HepG2 (cell line): ENCODE results near the gene FAM53B. TPM values are rescaled to one million over a fixed set of nuclear protein-coding genes. Genes with fewer than 3 reads are reported as not detected.

Source experiments
- ATAC-seq: fragments of 200-7000 bp; cut with Tn5 transposase; 3 replicates; pipeline ENCODE4 v1.9.1; 2020; ENCODE audit warnings: mild to moderate bottlenecking, moderate library complexity
- BruUV-seq: library from RNA; stranded (reverse); fragments of 400-500 nt; replicated peaks from 2 replicates; lab custom pipeline; 2021; lab: Mats Ljungman, UMichigan
- CTCF ChIA-PET: fragments of 300-600 bp; formaldehyde crosslinking; extraction: SDS; loops from one replicate; lab custom pipeline; 2021; ENCODE audit warnings: low total read pairs, inconsistent platforms, low intra/inter-chr PET ratio; lab: Yijun Ruan, JAX
- POLR2A ChIA-PET: fragments of 350-600 bp; sonication (Branson Sonifier 250); formaldehyde crosslinking; loops from one replicate; lab custom pipeline; 2020; ENCODE audit warnings: antibody characterized with exemption, inconsistent platforms; lab: Yijun Ruan, JAX
- DNase-seq: peaks from one replicate; pipeline ENCODE4 v3.0.0-alpha.2; 2015; ENCODE audit warnings: low spot score
- FAIRE-seq: peaks from 3 replicates; lab custom pipeline; 2011; peaks lifted over from hg19 to GRCh38; lab: Jason Lieb, UNC
- H2AFZ ChIP-seq: one replicate; pipeline ENCODE4 v1.6.1; 2011; ENCODE audit warnings: low read length, inconsistent platforms
- H3K27ac ChIP-seq: fragments of 300-600 bp; 3 replicates; pipeline ENCODE4 v1.8.0; 2011; ENCODE audit warnings: mixed run types, mild to moderate bottlenecking, mixed read lengths, low read length, inconsistent platforms; ENCODE audit not compliant: insufficient read depth; ENCODE audit errors: extremely low read length
- H3K27me3 ChIP-seq, 2 experiments: fragments of 200-600 bp in 1 of 2; 2 replicates in 1 of 2; 3 replicates in 1 of 2; pipeline versions ENCODE4 v1.6.0 to v1.8.0; 2011; ENCODE audit warnings: low read length in 2 of 2, mild to moderate bottlenecking in 2 of 2, moderate library complexity in 2 of 2, inconsistent platforms in 1 of 2; ENCODE audit not compliant: insufficient read depth in 2 of 2, control insufficient read depth in 1 of 2
- H3K36me3 ChIP-seq, 2 experiments: fragments of 200-600 bp in 1 of 2; replicated peaks in 1 of 2; 2 replicates in 1 of 2; 3 replicates in 1 of 2; pipeline versions ENCODE4 v1.5.1 to v1.8.0; 2011; ENCODE audit warnings: low read length in 2 of 2, inconsistent platforms in 1 of 2; ENCODE audit not compliant: insufficient read depth in 2 of 2, control insufficient read depth in 1 of 2
- H3K4me1 ChIP-seq: 2 replicates; pipeline ENCODE4 v1.5.1; 2012; ENCODE audit warnings: low read length, inconsistent platforms; ENCODE audit not compliant: insufficient read depth
- H3K4me2 ChIP-seq: 2 replicates; pipeline ENCODE4 v1.6.0; 2011; ENCODE audit warnings: low read depth, low read length, inconsistent platforms
- H3K4me3 ChIP-seq, 3 experiments: fragments of 200-600 bp in 1 of 3; sonication (generic), shearing (Covaris generic) in 1 of 3; replicated peaks in 1 of 3; 2 replicates each; pipeline ENCODE4 v1.5.1; 2011 to 2016; ENCODE audit warnings: low read length in 3 of 3, inconsistent platforms in 2 of 3, low read depth in 2 of 3, mild to moderate bottlenecking in 2 of 3, control low read depth in 1 of 3, mixed read lengths in 1 of 3; ENCODE audit not compliant: insufficient read depth in 1 of 3
- H3K79me2 ChIP-seq: one replicate; pipeline ENCODE4 v1.6.1; 2011; ENCODE audit warnings: low read length, inconsistent platforms; ENCODE audit not compliant: insufficient read depth
- H3K9ac ChIP-seq: 2 replicates; pipeline ENCODE4 v1.6.0; 2011; ENCODE audit warnings: mild to moderate bottlenecking, low read depth, low read length, inconsistent platforms; ENCODE audit not compliant: insufficient read depth
- H3K9me3 ChIP-seq: 2 replicates; pipeline ENCODE4 v1.5.1; 2012; ENCODE audit warnings: mild to moderate bottlenecking, low read length
- H4K20me1 ChIP-seq: 2 replicates; pipeline ENCODE4 v1.6.0; 2011; ENCODE audit warnings: inconsistent platforms, mild to moderate bottlenecking, low read length, moderate library complexity; ENCODE audit not compliant: insufficient read depth
- AHR ChIP-seq: IDR thresholded peaks from 2 replicates; pipeline ENCODE4 v1.6.1; 2018; ENCODE audit warnings: missing genetic modification reagents, missing compliant biosample characterization
- ASH2L ChIP-seq: fragments of 300-600, 200-600 bp; sonication (generic); IDR thresholded peaks from 2 replicates; pipeline ENCODE4 v1.7.0; 2017; ENCODE audit warnings: low read depth, mild to moderate bottlenecking, moderate library complexity, mixed read lengths, low read length; ENCODE audit not compliant: insufficient read length
- CERS6 ChIP-seq: sonication (generic); formaldehyde crosslinking; IDR thresholded peaks from 2 replicates; pipeline ENCODE4 v1.5.0; 2020; ENCODE audit warnings: missing genetic modification reagents
- HMGA1 ChIP-seq: sonication (generic); formaldehyde crosslinking; conservative IDR thresholded peaks from 2 replicates; pipeline ENCODE4 v1.4.0; 2020; ENCODE audit warnings: missing genetic modification reagents
- NCOA5 ChIP-seq: sonication (generic); formaldehyde crosslinking; IDR thresholded peaks from 2 replicates; pipeline ENCODE4 v1.4.0; 2020; ENCODE audit warnings: missing genetic modification reagents
- PPARG ChIP-seq: conservative IDR thresholded peaks from 2 replicates; pipeline ENCODE4 v1.6.1; 2016; ENCODE audit warnings: missing biosample characterization, missing genetic modification reagents
- REPIN1 ChIP-seq: sonication (generic); formaldehyde crosslinking; IDR thresholded peaks from 2 replicates; pipeline ENCODE4 v1.8.0; 2022; ENCODE audit warnings: missing genetic modification reagents, low read depth, mild to moderate bottlenecking, borderline replicate concordance
- SP5 ChIP-seq: IDR thresholded peaks from 2 replicates; pipeline ENCODE4 v1.6.1; 2016; ENCODE audit warnings: low read depth, borderline replicate concordance
- ZNF251 ChIP-seq: sonication (generic); formaldehyde crosslinking; IDR thresholded peaks from 2 replicates; pipeline ENCODE4 v1.9.0; 2021; ENCODE audit warnings: mild to moderate bottlenecking, missing genetic modification reagents
- ZNF253 ChIP-seq: sonication (generic); formaldehyde crosslinking; IDR thresholded peaks from 2 replicates; pipeline ENCODE4 v1.8.0; 2022; ENCODE audit warnings: mild to moderate bottlenecking, missing genetic modification reagents, borderline replicate concordance
- ZNF382 ChIP-seq: sonication (generic); formaldehyde crosslinking; IDR thresholded peaks from 2 replicates; pipeline ENCODE4 v1.5.0; 2020; ENCODE audit warnings: missing genetic modification reagents, mild to moderate bottlenecking, borderline replicate concordance
- ZNF550 ChIP-seq: sonication (generic); formaldehyde crosslinking; IDR thresholded peaks from 2 replicates; pipeline ENCODE4 v1.4.0; 2020; ENCODE audit warnings: mild to moderate bottlenecking, missing genetic modification reagents, borderline replicate concordance
- ZNF749 ChIP-seq: sonication (generic); formaldehyde crosslinking; IDR thresholded peaks from 2 replicates; pipeline ENCODE4 v1.8.0; 2022; ENCODE audit warnings: mild to moderate bottlenecking, missing genetic modification reagents, moderate library complexity, borderline replicate concordance
- ZNF766 ChIP-seq: sonication (generic); formaldehyde crosslinking; IDR thresholded peaks from 2 replicates; pipeline ENCODE4 v1.5.0; 2020; ENCODE audit warnings: missing genetic modification reagents, borderline replicate concordance
- WGBS: methylation state at CpG from one replicate; pipeline ENCODE4 v1.1.6; 2017; ENCODE audit warnings: low lambda C conversion rate; 5-methylcytosine and 5-hydroxymethylcytosine counted together
- in situ Hi-C: cut with HindIII; loops from 2 replicates; pipeline ENCODE4 v1.10.0; 2017; ENCODE audit warnings: low pct_unique_long_range_greater_than_20kb; ENCODE audit not compliant: extremely low pct_ligation_motif_present
- intact Hi-C: fragments of 100-400 bp; cut with micrococcal nuclease; formaldehyde crosslinking; loops from one replicate; pipeline ENCODE4 v1.10.0; 2022; ENCODE audit not compliant: unreplicated experiment
- polyA plus RNA-seq, 8 experiments: library from polyadenylated mRNA; depleted of rRNA in 3 of 8; stranded (reverse) in 7 of 8; unstranded in 1 of 8; fragments of >200 nt; fragmentation: Illumina TruSeq in 4 of 8; extraction: Trizol in 4 of 8; gene quantifications; 2 replicates each; pipeline versions ENCODE4 v1.2.1 to v1.2.3, GENCODE V29; 2011 to 2016; ENCODE audit warnings: low read depth in 4 of 8, missing spikeins in 1 of 8, mixed read lengths in 1 of 8; ENCODE audit not compliant: insufficient read depth in 1 of 8
- total RNA-seq, 5 experiments: library from RNA; depleted of rRNA; stranded (reverse); fragments of >200 nt; fragmentation: Illumina TruSeq; extraction: Trizol; gene quantifications; 2 replicates each; pipeline ENCODE4 v1.2.3, GENCODE V29; 2016; ENCODE audit warnings: low read depth in 1 of 5

FAM53B gene
- total and polyA plus RNA-seq, 2 of the 13 experiments (the other 11 are each of a cell fraction or from before 2014, with no cell fraction given) = 6.4 to 19.3 TPM

- no peak for DNase-seq
- Histone ChIP-seq H3K79me2 (peaks cover 42% of the 10 kb centered on the region), H2AFZ (no peak overlapping the region), H3K9me3 (no peaks in the 10 kb centered on the region), H3K4me2 (no peak overlapping the region), H3K4me3 (no peak overlapping the region), H3K4me1 (peaks cover 66% of the 10 kb centered on the region), H3K36me3 (no peaks in the 10 kb centered on the region), H3K9ac (no peak overlapping the region), H3K27ac (no peak overlapping the region), H3K27me3 (no peaks in the 10 kb centered on the region), H4K20me1 (no peaks in the 10 kb centered on the region)
- BruUV-seq = no TSS peak
- intact Hi-C loops = no loop called here
- 94% methylated on average over 8 of the region's 12 CpGs for WGBS
- TF ChIP-seq ZNF382 (CRISPR knock-in tag) (no peak), CERS6 (no peak), HMGA1 (CRISPR knock-in tag) (no peak), ZNF749 (CRISPR knock-in tag) (no peak), SP5 (CRISPR knock-in tag) (no peak), ZNF251 (CRISPR knock-in tag) (no peak), ZNF253 (CRISPR knock-in tag) (no peak), AHR (CRISPR knock-in tag) (no peak), PPARG (CRISPR knock-in tag) (no peak), ZNF766 (CRISPR knock-in tag) (no peak), ASH2L (no peak), ZNF550 (CRISPR knock-in tag) (no peak), NCOA5 (no peak), REPIN1 (CRISPR knock-in tag) (no peak)
- FAIRE-seq = no peak
- in situ Hi-C loops = no loop called here
- POLR2A ChIA-PET = no interaction called here
- no peak for ATAC-seq
- CTCF ChIA-PET = no interaction called here
Observed at GRCh38 chr10:124717911-124718741, 26.1 kb downstream of the FAM53B start.
